Middle frontal gyrus (tissue), 1 donor: ENCODE data around the gene SLC22A2.

Experiments
- DNase-seq: peaks from one replicate; pipeline ENCODE4 v3.0.0-alpha.2; 2015; ENCODE audit warnings: low spot score; ENCODE audit errors: extremely low spot score

Gene SLC22A2

DNA sequence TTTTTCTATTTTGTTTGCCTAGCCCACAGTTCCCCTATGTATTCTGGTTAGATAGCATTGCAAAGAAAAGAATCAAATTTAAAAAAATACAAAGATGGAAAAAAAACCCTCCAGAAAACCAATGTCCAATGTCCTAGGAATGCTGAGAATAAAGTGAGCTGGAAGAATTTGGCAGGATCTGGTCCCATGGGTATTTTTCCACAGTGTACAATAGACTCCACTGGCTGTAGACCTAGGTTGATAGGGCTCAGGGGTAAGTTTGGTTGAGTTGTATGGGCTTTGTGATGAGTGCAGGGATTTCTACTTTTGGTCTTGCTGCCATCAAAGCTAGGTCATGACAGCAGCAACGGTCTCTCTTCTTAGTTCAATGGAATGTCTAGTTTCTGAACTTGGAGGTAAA lies 41.5 kb downstream of the SLC22A2 start:
- DNase-seq, result no peak

- DNase-seq, result no peak
These were observed 43.4 kb downstream of the SLC22A2 start for GRCh38 chr6:160215232-160215631.

- DNase-seq, result no peak
These were observed 51.0 kb downstream of the SLC22A2 start for GRCh38 chr6:160207618-160208017.

- no peak for DNase-seq
These were observed 53.9 kb downstream of the SLC22A2 start for GRCh38 chr6:160204710-160205109.

- no peak for DNase-seq
These were observed 54.7 kb downstream of the SLC22A2 start for GRCh38 chr6:160203953-160204352.

DNA sequence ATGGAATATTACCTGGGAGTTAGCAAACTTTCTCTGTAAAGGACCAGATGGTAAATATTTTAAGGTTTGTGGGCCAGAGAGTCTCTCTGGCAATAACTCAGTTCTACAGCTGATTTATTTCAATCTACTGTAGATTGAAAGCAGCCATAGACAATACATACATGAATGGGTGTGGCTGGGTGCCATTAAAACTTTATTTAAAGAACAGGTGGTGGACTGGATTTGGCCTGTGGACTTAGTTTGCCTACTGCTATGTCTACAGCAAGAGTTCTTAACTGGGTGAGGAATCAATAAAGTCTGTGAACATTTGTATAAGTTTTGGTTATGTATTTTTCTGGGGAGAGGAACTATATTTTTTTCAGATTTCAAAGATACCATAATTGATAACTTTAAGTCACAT lies 55.1 kb downstream of the SLC22A2 start:
- no peak for DNase-seq

GRCh38 chr6:160203076-160203475 lies 55.5 kb downstream of the SLC22A2 start:
- no peak for DNase-seq

GRCh38 chr6:160202411-160202810 lies 56.2 kb downstream of the SLC22A2 start:
- no peak for DNase-seq

DNA sequence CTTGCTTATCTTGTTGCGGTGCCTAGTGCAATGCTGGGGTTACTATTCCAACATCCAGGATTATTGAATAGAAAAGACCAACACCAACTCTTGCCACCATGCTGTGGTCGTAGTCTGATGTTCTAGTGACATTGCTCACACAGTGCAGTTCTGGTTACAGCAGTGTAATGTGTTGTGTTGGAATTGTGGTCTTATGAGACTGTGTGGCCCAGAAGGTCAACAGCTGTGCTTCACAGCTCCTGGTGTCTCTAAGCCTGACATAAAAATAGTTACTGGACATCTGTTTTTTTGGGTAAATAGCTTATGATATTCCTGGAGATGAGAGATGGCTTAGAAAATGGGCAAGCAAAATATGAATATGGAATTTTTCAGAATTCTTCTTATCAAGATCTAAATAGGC lies 57.6 kb downstream of the SLC22A2 start:
- DNase-seq, result no peak

DNA sequence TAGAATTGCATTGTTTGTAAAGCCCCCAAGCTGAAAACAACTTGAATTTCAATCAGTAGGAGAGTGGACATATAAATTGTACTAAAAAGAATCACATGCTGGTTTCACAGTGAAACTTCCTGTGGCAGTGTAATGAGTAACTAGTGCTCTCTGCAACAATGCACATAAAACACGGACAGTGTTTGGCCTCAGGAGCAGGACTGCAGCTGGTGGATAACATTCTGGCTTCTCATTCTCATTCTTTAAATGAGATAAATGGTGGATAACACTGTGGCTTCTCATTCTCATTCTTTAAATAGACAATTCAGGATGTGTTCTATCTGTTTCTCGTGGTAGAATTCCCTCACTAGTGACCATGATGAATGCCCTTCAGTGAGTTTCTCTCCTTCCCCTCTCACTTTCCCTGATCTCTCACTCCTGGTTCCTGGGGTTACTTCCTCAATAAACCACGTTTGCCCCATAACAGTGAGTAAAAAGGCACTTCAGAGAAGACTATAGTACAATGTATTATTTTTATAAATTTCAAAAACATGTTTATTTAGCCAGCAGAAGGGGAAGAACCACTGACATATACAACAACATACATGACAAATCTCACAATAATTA lies 59.9 kb downstream of the SLC22A2 start:
- no peak for DNase-seq

DNA sequence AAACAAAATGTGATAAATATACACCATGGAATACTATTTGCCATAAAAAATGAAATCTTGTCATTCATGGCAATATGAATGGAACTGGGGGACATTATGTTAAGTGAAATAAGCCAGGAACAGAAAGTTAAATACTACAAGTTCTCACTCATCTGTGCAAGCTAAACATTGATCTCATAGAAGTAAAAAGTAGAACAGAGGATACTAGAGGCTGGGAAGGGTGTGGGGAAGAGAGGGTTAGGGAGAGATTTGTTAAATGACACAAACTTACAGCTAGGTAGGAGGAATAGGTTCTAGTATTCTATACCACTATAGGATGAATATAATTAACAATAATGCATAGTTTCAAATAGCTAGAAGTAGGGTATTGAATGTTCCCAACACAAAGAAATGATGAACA lies 61.0 kb downstream of the SLC22A2 start:
- DNase-seq, result no peak

GRCh38 chr6:160194808-160195207 lies 63.8 kb downstream of the SLC22A2 start:
- no peak for DNase-seq

- DNase-seq, result no peak
These were observed 65.8 kb downstream of the SLC22A2 start for GRCh38 chr6:160192840-160193239.

GRCh38 chr6:160190973-160191372 lies 67.6 kb downstream of the SLC22A2 start:
- DNase-seq, result no peak

DNA sequence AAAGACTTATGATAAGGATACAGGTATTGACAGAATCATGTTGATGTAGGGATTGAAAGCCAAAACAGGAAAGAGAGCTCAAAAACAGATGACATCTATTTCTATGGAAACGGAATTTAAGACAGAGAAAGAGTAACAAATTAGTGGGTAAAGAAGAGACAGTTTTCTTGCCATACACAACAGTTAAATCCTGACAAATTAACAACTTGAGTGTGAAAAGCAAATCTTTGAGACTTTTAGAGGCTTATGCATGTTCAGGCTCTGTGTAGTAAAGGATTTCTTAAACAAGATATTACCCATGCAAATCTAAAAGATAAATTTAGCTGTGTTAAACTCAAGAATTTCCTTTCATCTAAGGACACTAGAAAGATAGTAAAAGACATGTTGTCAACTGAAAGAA lies 68.5 kb downstream of the SLC22A2 start:
- no peak for DNase-seq

- no peak for DNase-seq
These were observed 69.8 kb downstream of the SLC22A2 start for GRCh38 chr6:160188773-160189172.

- DNase-seq, result no peak
These were observed 77.9 kb downstream of the SLC22A2 start for GRCh38 chr6:160180706-160181105.

GRCh38 chr6:160178271-160178670 lies 80.3 kb downstream of the SLC22A2 start:
- DNase-seq, result no peak

DNA sequence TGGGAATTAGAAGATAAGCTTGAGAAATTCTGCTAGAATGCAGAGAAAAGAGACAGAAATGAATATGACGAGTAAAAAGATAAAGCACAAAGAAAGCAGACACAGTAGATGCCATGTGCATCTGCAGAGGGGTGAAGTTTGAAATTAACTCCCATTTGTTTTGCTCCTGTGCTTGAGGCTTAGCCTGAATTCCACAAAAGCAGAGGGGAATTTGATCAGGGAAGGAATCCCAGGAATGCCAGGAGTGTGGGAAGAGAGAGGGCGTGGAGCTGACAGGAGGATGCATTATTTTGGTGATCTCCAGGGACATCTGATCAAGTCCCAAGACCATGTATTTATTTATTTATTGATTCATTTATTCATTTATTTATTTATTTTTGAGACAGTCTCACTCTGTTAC lies 81.4 kb downstream of the SLC22A2 start:
- DNase-seq, result no peak

DNA sequence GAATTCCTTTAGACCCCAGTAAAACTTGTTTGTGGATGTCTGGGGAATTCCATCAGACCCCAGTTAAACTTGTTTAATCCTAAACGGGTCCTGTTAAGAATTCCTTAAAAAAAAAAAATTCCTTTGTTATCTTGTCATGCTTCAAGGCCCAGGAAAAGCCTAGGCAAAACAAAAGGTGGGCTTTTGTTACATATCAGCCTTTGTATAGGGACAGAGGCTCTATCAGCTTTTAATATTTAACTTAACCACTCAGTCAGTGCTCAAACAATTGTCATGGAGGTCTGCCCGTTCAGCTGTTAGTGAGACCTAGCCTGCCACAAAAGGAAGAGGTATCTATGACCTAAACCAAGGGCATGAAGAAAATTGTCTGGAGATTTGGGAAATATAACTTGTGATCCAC lies 83.9 kb downstream of the SLC22A2 start:
- no peak for DNase-seq

GRCh38 chr6:160173806-160174527 lies 84.7 kb downstream of the SLC22A2 start:
- DNase-seq, result no peak

DNA sequence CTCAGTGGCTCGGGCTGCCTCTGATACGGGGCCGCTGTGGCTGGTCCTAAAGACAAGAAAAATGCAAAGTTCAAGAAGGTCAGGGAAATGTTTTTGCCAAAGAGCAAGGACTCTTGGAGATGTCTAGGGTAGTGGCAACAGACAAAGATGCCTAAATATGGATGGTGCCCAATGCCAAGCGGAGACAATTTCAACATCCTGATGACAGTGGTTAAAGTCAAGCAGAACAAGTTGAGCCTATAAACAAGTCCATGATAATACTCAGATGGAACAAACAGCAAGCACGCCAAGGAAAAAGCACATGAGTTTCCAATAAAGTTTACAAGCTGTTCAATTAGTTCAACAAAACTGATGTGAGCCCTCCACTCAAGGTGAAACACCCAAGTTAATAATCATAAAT lies 85.9 kb downstream of the SLC22A2 start:
- no peak for DNase-seq

DNA sequence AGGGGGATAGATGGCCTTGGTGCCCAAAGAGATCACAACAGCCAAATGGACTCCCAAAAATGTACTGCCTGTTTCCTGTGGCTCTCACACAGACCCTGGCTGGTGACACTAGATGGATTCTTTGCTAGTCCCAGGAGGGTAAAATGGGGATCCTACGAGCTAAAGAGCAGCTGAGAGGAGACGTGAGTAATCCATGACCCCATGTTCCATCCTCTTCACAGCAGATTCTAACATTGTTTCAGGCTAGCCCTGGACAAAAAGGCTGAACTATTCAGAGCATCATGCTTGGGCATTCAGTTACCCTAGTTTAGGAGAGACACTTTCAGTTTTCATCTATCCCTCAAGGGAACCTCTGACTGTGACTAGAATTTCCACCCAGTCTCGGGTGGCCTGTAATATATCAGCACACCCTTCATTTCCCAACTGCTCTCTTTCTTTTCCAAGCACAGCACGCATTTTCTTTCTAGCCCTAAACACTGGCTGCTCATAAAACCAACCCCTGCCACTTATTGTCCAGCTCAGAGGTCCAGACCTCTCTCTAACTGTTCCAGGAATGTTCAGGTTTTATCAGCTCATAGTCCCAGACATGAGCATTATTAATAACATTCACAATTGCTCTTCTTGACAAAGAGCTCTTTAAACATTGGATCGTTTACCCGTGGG lies 88.5 kb downstream of the SLC22A2 start:
- no peak for DNase-seq
